ENCODE measurements around the gene PFKL.
"Not testable (repeated sequence)": the region's sequence is repeated elsewhere in the genome, so short reads cannot be mapped to it uniquely, and the experiment has no call there.

The PFKL gene

DNA sequence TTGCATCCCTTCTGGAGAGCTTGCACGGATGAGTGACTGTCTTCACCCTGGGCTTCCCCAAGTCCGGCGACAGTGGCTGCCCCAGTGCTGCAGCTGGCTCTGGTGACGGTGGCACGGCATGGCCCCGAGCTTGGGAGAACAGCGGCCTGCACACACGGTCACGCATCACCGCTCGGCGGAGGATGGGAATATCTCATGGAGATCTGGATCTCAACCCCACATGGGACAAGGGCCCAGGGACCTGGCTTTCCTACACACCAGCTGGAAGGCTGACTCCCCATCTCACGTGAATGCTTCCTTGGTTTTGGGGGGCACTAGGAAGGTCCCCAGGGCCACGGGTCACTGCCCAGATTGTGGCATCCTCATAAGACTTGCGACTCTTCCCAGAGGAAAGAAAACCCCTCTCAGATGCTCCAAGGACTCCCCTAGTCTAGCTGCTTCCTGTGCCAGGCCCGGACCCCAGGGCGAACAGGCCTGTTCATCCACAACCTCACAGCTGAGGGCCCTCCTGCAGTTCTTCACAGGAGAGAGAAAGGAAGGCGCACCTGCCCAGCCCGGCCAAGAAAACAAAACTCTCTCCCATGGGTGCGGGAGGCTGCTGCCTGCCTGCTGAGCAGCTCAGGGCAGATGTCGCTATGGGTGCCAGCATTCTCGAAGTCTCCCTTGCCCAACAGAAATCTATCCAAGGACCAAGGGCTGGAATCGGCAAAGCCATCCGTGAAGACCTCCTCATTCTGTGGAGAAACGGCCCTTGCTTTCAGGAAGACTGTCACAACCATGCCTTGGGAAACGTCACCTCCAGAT lies 29.4 kb downstream of the PFKL start:
- no peak for FAIRE-seq

DNA sequence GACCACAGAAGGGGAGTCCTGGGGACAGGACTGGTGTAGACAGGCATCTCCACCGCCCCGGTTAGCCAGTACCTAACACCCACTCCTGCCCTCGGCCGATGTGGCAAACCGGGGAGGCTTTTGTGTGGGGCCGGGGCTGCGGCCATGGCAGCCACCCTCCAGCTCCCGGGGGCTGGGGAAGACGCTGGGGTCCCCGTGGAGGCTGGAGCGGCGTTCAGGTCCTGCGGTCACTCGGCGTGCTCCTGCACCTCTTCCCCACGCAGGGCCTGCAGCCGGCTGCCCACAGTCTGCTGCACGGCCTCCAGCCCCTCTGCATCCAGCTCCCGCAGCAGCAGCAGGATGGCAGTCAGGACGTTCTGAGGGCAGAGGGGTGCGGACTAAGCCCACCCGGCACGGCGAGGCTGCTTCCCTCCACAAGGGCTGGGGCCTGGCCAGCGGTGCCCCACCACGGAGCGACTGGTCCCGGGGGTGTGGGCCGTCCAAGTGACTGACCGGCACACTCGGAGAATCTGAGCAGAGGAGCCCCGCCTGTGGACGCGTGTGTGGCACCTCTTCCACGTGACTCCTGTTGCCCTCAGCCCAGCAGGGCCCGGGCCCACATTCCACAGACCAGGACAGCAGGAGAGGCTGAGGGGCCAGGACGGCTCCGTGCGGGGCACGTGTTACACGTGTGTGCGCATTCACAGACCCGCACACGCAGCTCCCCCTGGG lies 30.3 kb downstream of the PFKL start:
- FAIRE-seq = no peak

- FAIRE-seq = no peak
Observed at GRCh38 chr21:44330698-44331097, 30.8 kb downstream of the PFKL start.

DNA sequence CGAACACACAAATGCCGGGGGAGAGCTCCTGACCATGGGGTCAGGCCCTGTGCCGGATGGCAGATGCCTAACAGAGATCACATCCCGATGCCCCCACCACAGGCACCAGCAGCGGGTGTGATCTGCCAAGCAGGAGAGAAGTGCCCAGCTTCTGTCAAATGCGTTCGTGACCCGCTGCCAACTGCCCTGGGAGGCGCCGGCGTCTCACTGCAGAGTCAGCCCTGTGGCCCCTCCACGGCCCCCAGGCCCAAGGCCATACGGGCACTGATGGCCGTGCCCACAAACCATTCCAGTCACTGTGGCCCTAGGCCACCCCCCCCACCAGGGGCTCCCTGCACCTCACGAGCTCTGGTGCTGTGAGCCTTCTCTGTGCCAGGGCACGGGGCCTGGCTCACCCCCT lies 31.4 kb downstream of the PFKL start:
- no peak for FAIRE-seq

GRCh38 chr21:44331650-44332307 lies 31.9 kb downstream of the PFKL start:
- FAIRE-seq = no peak

GRCh38 chr21:44332383-44332782 lies 32.5 kb downstream of the PFKL start:
- no peak for FAIRE-seq

DNA sequence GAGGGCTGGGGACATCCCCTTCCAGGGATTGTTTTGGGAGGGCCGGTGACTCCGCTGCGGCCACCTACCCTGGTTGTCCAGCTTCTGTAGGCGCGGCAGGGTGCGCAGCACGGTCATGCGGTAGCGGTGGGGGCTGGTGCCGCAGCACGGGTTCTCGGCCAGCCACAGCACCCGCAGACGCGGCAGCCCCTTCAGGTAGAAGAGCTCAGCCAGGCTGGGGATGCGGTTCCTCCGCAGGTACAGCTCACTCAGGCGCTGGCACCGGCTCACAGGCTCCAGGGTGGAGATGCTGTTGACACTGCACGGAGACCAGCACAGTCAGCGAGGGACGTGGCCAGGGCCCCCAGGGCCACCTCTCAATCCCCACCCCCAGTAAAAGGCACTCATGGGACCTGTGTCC lies 33.1 kb downstream of the PFKL start:
- FAIRE-seq = no peak

DNA sequence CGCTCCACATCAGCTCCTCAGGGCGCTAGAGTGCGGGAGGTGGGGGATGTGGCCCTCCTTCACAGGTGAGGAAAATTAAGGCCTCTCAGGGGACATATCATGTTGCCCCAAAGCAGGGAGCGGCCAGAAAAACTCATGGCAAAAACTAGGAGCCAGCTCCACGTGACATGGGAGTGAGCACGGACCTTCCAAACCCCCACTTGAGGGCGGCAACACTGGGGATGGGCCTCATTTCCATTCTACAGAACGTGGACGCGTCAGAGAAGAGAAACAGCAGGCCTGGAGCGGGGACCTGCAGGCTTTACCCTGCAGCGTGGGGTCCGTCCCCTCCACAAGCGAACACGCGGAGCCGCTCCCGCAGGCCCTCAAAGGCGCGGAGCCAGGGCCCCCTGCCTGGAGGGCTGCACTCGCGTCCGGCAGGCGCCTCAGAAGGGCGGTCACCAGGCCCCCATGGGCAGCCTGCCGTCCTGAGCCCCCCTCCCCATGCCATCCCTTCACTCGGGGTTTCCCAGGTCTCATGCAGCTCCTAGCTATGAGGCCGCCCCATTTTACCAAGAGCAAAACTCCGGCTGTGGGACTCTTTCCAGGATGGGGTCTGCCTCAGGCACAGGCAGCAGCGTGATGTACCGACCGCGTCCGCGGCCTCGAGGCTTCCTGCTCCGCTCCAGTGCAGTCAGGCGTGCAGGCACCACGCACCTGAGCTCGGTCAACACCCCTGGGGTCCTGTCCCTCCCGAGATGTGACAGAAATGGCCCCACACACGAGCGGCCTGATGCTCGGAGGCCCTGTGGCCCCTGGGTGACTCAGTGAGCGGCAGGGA lies 33.9 kb downstream of the PFKL start:
- no peak for FAIRE-seq

DNA sequence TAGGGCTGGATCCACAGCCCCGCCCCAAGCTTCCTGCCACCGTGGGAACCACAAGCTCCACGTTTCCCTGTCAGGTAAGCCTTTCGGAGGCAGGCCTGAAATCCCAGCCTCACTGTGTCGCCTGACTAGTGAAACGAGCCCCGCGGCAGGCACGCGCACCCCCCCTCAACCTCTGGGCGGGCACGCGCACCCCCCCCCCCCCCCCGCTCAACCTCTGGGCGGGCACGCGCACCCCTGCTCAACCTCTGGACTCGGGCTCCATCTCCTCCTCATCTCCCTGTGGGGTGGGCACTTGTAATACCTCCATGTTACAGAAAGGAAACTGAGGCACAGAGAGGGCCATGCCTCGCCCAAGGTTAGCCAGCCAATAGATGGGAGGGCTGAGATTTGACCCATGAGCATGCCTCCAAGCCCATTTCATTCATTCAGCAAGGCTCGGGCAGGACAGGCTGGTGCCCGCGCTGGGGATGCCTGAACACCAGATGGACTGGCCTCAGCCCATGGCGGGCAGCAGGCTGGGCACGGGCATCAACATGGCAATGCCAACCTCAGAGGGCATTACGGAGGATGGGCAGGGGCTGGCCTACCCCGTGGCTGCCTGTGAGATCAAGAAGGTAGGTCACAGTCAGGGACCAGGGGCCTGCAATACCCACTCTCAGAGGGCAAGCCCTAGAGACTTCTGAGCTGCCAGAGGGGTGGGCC lies 34.6 kb downstream of the PFKL start:
- no peak for FAIRE-seq

DNA sequence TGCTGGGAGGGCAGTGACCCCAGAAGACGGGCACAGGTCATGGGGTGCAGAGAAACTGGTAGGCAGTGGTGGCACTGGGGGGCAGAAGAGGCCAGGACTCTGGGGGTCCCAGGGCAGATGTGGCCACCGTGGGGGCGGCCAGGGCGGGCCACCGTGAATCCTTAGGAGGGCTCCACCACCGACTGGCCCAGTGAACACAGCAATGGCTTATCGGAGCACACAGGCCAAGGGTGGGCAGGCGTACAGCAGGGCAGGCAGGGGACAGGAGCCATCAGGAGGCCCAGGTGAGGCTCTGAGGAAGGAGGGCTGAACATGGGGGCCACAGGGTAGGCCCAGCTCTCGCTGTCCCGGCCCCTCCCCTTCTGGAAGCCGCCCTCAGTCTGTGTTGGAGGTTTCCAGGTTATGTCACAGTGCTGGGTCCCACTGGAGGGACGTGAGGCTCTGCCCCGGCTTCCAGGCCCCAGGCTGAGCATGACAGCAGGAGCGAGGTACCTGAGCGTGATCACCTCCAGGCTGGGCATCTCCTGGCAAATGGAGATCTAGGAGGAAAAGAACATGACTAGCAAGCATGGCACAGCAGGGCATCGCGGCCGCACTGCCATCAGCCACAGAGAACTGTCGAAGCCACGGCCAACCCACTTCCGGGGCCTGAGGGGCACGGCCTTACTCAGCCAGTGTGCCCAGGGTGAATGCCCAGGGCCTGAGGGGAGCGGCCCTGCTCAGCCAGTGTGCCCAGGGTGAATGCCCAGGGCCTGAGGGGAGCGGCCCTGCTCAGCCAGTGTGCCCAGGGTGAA lies 35.6 kb downstream of the PFKL start:
- FAIRE-seq = no peak

- no peak for FAIRE-seq
Observed at GRCh38 chr21:44337449-44337848, 37.6 kb downstream of the PFKL start.

DNA sequence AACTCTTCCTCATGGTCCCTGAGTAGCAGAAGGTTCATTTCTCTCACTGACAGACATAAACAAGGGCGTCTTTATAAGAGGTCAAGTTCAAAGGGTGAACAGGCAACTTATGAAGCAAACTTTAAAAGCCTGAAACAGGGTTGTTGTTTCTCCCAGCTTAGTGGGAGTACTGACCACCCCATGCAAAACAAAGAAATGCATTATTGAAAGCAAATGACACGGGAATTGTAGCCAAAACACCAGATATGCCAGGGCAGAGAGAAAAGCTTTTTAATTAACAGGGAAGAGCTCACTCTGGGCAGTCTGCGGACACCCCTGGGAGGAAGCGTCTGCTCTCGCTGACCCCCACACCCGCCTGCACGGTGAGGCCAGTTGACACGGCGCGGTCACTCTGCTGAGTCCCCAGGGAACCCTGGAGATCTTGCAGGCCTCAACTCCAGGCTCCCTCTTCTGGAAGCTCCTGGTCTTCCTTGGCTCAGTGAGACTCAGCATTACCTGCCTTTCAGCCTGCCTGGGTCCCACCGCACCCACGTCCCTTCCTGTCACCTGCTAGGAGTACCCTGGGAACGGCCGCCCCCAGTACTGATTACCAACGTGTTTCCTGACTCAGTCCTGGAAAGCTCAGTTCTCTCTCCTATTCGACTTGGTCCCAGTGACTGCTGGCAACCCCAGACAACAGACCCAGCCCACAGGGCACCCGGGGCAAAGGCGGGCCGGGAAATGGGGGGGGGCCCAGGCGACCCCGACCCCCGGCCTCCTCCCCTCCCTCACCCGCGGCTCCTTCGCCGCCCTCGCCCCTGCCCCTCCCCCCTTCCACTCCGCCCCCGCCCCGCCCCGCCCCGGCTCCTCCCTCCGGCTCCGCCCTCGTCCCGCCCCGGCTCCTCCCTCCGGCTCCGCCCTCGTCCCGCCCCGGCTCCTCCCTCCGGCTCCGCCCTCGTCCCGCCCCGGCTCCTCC lies 38.4 kb downstream of the PFKL start:
- FAIRE-seq = no peak

GRCh38 chr21:44338971-44339910 lies 39.4 kb downstream of the PFKL start, which contains the start of gene CFAP410:
CFAP410 (minus strand) TSS chr21:44339390; CDS start chr21:44339194, 196 bp downstream.
- no peak for FAIRE-seq

- FAIRE-seq = not testable (repeated sequence)
Observed at GRCh38 chr21:44341726-44342458, 42.0 kb downstream of the PFKL start.

GRCh38 chr21:44342981-44343380 lies 43.1 kb downstream of the PFKL start:
- not testable (repeated sequence) for FAIRE-seq

DNA sequence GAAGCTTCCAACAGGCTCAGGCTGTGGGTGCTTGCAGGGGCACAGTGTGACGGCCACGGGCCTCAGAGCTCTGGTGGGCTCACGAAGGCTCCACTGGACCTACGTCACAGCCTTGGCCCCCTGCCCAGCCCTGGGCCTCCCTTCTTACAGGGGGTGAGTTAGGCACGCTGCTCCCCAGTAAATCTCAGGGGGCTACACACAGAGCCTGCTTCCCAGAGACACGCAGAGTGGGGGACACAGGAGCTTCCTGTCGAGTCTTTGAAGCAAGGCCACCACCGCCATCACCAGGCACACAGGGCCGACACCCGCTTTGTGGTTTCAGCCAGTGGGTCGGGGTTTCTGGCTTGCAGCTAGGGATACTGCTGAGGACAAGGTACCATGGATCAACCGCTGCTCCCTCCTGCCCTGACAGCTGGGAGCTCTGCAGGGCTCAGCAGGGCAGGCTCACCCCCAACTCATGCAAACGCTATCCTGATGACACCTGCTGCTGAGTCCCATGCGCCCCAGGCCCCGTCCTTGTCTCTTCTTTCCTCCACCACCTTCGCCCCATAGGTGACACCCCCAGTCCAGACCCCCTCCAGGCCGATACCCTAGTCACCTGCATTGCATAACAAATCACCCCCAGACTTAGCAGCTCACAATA lies 44.8 kb downstream of the PFKL start:
- no peak for FAIRE-seq

DNA sequence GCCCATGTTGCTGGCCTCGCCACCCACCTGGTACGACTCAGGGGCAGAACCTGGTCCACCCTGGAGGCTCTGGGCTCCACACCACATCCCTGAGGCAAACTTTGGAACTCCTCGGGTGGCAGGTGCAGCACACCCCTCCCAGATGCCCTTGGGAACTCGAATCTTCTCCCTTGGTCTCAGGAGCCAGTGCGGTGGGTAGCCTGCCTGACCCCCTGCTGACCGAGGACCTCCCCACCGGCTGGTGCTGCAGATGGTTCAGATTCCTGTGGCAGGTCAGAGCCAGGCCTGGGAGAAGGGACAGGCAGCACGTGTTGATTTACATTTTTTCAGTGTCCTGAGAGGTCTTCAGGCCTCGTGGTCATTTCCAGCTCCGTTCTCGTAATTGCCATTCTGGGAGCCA lies 45.6 kb downstream of the PFKL start:
- FAIRE-seq = no peak

Data from colon (tissue), 2 donors.